Naive thymus-derived CD8-positive, alpha-beta T cell (primary cell): Measurements from ENCODE around the gene GCNA. TPM values are rescaled to one million over a fixed set of nuclear protein-coding genes. Genes with fewer than 3 reads are reported as not detected.
"Not testable (repeated sequence)": the region's sequence is repeated elsewhere in the genome, so short reads cannot be mapped to it uniquely, and the experiment has no call there.

Experiments used
- ATAC-seq, 2 donors: fragments of 150-1000 bp; cut with Tn5 transposase in 1 of 2; sonication (Bioruptor Pico), chemical (Tn5 transposase) in 1 of 2; 1 replicate in 1 of 2; 2 replicates in 1 of 2; pipeline ENCODE4 v1.10.0; 2021; ENCODE audit warnings: mild to moderate bottlenecking in 2 of 2, moderate library complexity in 2 of 2
- POLR2A ChIA-PET: fragments of 350-600 bp; sonication (Branson Sonifier 250); formaldehyde crosslinking; loops from one replicate; lab custom pipeline; 2021; ENCODE audit warnings: antibody characterized with exemption; lab: Charles Lee
- DNase-seq, 10 donors: peaks; one replicate each; pipeline versions ENCODE4 v3.0.0 to v3.0.0-alpha.2; 2020 to 2022
- H3K27ac Mint-ChIP-seq, 10 donors: one replicate each; pipeline ENCODE4 v1.8.0; 2020 to 2022; ENCODE audit warnings: mild to moderate bottlenecking in 10 of 10, mixed read lengths in 10 of 10, moderate library complexity in 4 of 10, inconsistent platforms in 1 of 10
- H3K27me3 Mint-ChIP-seq, 5 donors: one replicate each; pipeline ENCODE4 v1.8.0; 2021 to 2022; ENCODE audit warnings: mixed read lengths in 5 of 5
- H3K36me3 Mint-ChIP-seq, 3 donors: one replicate each; pipeline ENCODE4 v1.8.0; 2020 to 2022; ENCODE audit warnings: mixed read lengths in 3 of 3, mild to moderate bottlenecking in 2 of 3, inconsistent platforms in 1 of 3
- H3K4me1 Mint-ChIP-seq, 4 donors: one replicate each; pipeline ENCODE4 v1.8.0; 2021 to 2022; ENCODE audit warnings: mixed read lengths in 4 of 4
- H3K4me3 Mint-ChIP-seq, 10 donors: one replicate each; pipeline ENCODE4 v1.8.0; 2020 to 2022; ENCODE audit warnings: mild to moderate bottlenecking in 10 of 10, mixed read lengths in 10 of 10, moderate library complexity in 6 of 10, inconsistent platforms in 1 of 10
- H3K9me3 Mint-ChIP-seq, 9 donors: one replicate each; pipeline ENCODE4 v1.8.0; 2020 to 2022; ENCODE audit warnings: mixed read lengths in 9 of 9, mild to moderate bottlenecking in 3 of 9, inconsistent platforms in 1 of 9, moderate library complexity in 1 of 9
- polyA plus RNA-seq, 3 donors: library from polyadenylated mRNA; unstranded; fragments of 300-500 nt; fragmentation: Illumina TruSeq; gene quantifications; one replicate each; pipeline ENCODE4 v1.2.3, GENCODE V29; 2021
- total RNA-seq, 8 experiments: library from RNA in 2 of 8; stranded (reverse) in 2 of 8; gene quantifications; one replicate each; pipeline ENCODE4 v1.2.3 and lab custom pipeline; 2021 to 2026

Gene GCNA
- total and polyA plus RNA-seq, 5 experiments from 2014 or later = 0.34 to 12.1 (median 1.3) TPM

GRCh38 chrX:71604141-71604540 lies 25.9 kb downstream of the GCNA start:
- no peak overlapping the region for H3K4me3 Mint-ChIP-seq
- H3K36me3 Mint-ChIP-seq = peaks cover 18 to 61% (median 24%) of the 10 kb centered on the region in 3 donors
- ATAC-seq (no peak), DNase-seq (no peak)
- peaks cover 0 to 3% (median 0%) of the 10 kb centered on the region in 9 donors for H3K9me3 Mint-ChIP-seq
- peaks cover 24 to 60% (median 52%) of the 10 kb centered on the region in 4 donors for H3K4me1 Mint-ChIP-seq
- POLR2A ChIA-PET = interaction anchor here (1.3 kb wide), 1 partner anchor 71 kb away, joined by 4 read pairs; the partner anchor contains the start of gene OGT
- peak overlapping the region in 8 of 10 donors; percentile 63 to 98 (median 94) for H3K27ac Mint-ChIP-seq
- H3K27me3 Mint-ChIP-seq = no peaks in the 10 kb centered on the region

- H3K36me3 Mint-ChIP-seq = peaks cover 21 to 62% (median 29%) of the 10 kb centered on the region in 3 donors
- peak overlapping the region; percentile 88 to 99 (median 95) for H3K27ac Mint-ChIP-seq
- no peak for ATAC-seq
- DNase-seq = no peak
- no peaks in the 10 kb centered on the region for H3K27me3 Mint-ChIP-seq
- POLR2A ChIA-PET = interaction anchor here (0.9 to 5.0 kb wide), 3 partner anchors 9 to 72 kb away, joined by 3 to 33 read pairs (median 4); partner anchors contain the start of genes CXCR3 and OGT
- H3K4me1 Mint-ChIP-seq = peaks cover 26 to 63% (median 57%) of the 10 kb centered on the region in 4 donors
- peaks cover 0 to 3% (median 0%) of the 10 kb centered on the region in 9 donors for H3K9me3 Mint-ChIP-seq
- peak overlapping the region in 8 of 10 donors; percentile 26 to 78 (median 48) for H3K4me3 Mint-ChIP-seq
These were observed 26.7 kb downstream of the GCNA start for GRCh38 chrX:71604796-71605568.

- POLR2A ChIA-PET = interaction anchor here (0.6 to 5.0 kb wide), 8 partner anchors 8 to 114 kb away, joined by 3 to 33 read pairs (median 5); partner anchors contain the start of genes CXCR3, GCNA and OGT
- Mint-ChIP-seq H3K27ac (peak overlapping the region; percentile 92 to 99 (median 96)), H3K36me3 (peaks cover 21 to 68% (median 35%) of the 10 kb centered on the region in 3 donors)
These were observed 28.4 kb downstream of the GCNA start for GRCh38 chrX:71606536-71607216.

GRCh38 chrX:71607488-71607887 lies 29.3 kb downstream of the GCNA start:
- Mint-ChIP-seq H3K4me1 (peaks cover 28 to 70% (median 58%) of the 10 kb centered on the region in 4 donors), H3K9me3 (peaks cover 0 to 3% (median 0%) of the 10 kb centered on the region in 9 donors), H3K4me3 (peak overlapping the region in 9 of 10 donors; percentile 16 to 79 (median 72)), H3K27ac (peak overlapping the region; percentile 92 to 99 (median 96)), H3K36me3 (peaks cover 21 to 68% (median 33%) of the 10 kb centered on the region in 3 donors), H3K27me3 (no peaks in the 10 kb centered on the region)
- POLR2A ChIA-PET = interaction anchor here (1.1 to 5.0 kb wide), 5 partner anchors 9 to 74 kb away, joined by 4 to 33 read pairs (median 13); partner anchors contain the start of genes CXCR3 and OGT
- DNase-seq (no peak), ATAC-seq (no peak)

More at GRCh38 chrX:71606536-71607216, 28.4 kb downstream of the GCNA start:
- ATAC-seq (peak; percentile 92 to 93), DNase-seq (peak in 7 of 10 donors; percentile 25 to 79 (median 68))
- no peaks in the 10 kb centered on the region for H3K27me3 Mint-ChIP-seq
- H3K4me1 Mint-ChIP-seq = peaks cover 28 to 70% (median 58%) of the 10 kb centered on the region in 4 donors
- peaks cover 0 to 3% (median 0%) of the 10 kb centered on the region in 9 donors for H3K9me3 Mint-ChIP-seq
- H3K4me3 Mint-ChIP-seq = peak overlapping the region; percentile 42 to 79 (median 72)

- peak in 1 of 2 donors; percentile 18 for ATAC-seq
- DNase-seq = peak in 2 of 10 donors; percentile 33 to 38
- peak overlapping the region; percentile 60 to 99 (median 96) for H3K27ac Mint-ChIP-seq
- H3K27me3 Mint-ChIP-seq = no peaks in the 10 kb centered on the region
- peaks cover 26 to 65% (median 57%) of the 10 kb centered on the region in 4 donors for H3K4me1 Mint-ChIP-seq
- H3K9me3 Mint-ChIP-seq = no peaks in the 10 kb centered on the region
- H3K4me3 Mint-ChIP-seq = peak overlapping the region; percentile 9 to 78 (median 54)
- peaks cover 13 to 67% (median 22%) of the 10 kb centered on the region in 3 donors for H3K36me3 Mint-ChIP-seq
- POLR2A ChIA-PET = interaction anchor here (0.5 to 5.0 kb wide), 4 partner anchors 8 to 428 kb away, joined by 3 to 33 read pairs (median 4); partner anchors contain the start of genes CXCR3 and TAF1
These were observed 31.0 kb downstream of the GCNA start for GRCh38 chrX:71609095-71609750.

- Mint-ChIP-seq H3K36me3 (peaks cover 9 to 71% (median 22%) of the 10 kb centered on the region in 3 donors), H3K4me1 (peaks cover 27 to 64% (median 50%) of the 10 kb centered on the region in 4 donors), H3K27ac (peak overlapping the region in 5 of 10 donors; percentile 35 to 77 (median 70))
- POLR2A ChIA-PET = interaction anchor here (0.7 kb wide), 1 partner anchor 14 kb away, joined by 4 read pairs; no protein-coding TSS in a partner anchor
- not testable (repeated sequence) for H3K4me3 Mint-ChIP-seq, H3K9me3 Mint-ChIP-seq, ATAC-seq, H3K27me3 Mint-ChIP-seq, DNase-seq
These were observed 33.5 kb downstream of the GCNA start for GRCh38 chrX:71611736-71612135.

GRCh38 chrX:71612256-71612655 lies 34.0 kb downstream of the GCNA start:
- H3K4me1 Mint-ChIP-seq = peaks cover 26 to 65% (median 50%) of the 10 kb centered on the region in 4 donors
- POLR2A ChIA-PET = interaction anchor here (0.7 kb wide), 1 partner anchor 586 kb away, joined by 10 read pairs; no protein-coding TSS in a partner anchor
- no peak overlapping the region for H3K4me3 Mint-ChIP-seq
- DNase-seq (no peak), ATAC-seq (no peak)
- H3K9me3 Mint-ChIP-seq = no peaks in the 10 kb centered on the region
- no peaks in the 10 kb centered on the region for H3K27me3 Mint-ChIP-seq
- peak overlapping the region in 7 of 10 donors; percentile 25 to 73 (median 42) for H3K27ac Mint-ChIP-seq
- peaks cover 9 to 71% (median 24%) of the 10 kb centered on the region in 3 donors for H3K36me3 Mint-ChIP-seq

- H3K4me3 Mint-ChIP-seq = peak overlapping the region in 8 of 10 donors; percentile 20 to 94 (median 38)
- ATAC-seq (no peak), DNase-seq (no peak)
- peaks cover 17 to 59% (median 50%) of the 10 kb centered on the region in 4 donors for H3K4me1 Mint-ChIP-seq
- no peaks in the 10 kb centered on the region for H3K27me3 Mint-ChIP-seq
- H3K9me3 Mint-ChIP-seq = no peaks in the 10 kb centered on the region
- H3K27ac Mint-ChIP-seq = peak overlapping the region; percentile 89 to 96 (median 93)
- H3K36me3 Mint-ChIP-seq = peaks cover 3 to 56% (median 16%) of the 10 kb centered on the region in 3 donors
- POLR2A ChIA-PET = interaction anchor here (1.5 to 3.8 kb wide), 2 partner anchors 8 to 16 kb away, joined by 3 to 33 read pairs; no protein-coding TSS in a partner anchor
These were observed 36.8 kb downstream of the GCNA start for GRCh38 chrX:71615056-71615455.

GRCh38 chrX:71615954-71616353 lies 37.7 kb downstream of the GCNA start:
- Mint-ChIP-seq H3K36me3 (peaks cover 3 to 48% (median 14%) of the 10 kb centered on the region in 3 donors), H3K27me3 (no peaks in the 10 kb centered on the region), H3K4me3 (peak overlapping the region; percentile 56 to 94 (median 86)), H3K27ac (peak overlapping the region; percentile 89 to 96 (median 93)), H3K4me1 (peaks cover 18 to 61% (median 56%) of the 10 kb centered on the region in 4 donors), H3K9me3 (no peaks in the 10 kb centered on the region)
- ATAC-seq (no peak), DNase-seq (no peak)
- POLR2A ChIA-PET = interaction anchor here (0.6 to 5.0 kb wide), 3 partner anchors 9 to 186 kb away, joined by 4 to 33 read pairs (median 32); partner anchors contain the start of gene OGT

- Mint-ChIP-seq H3K4me3 (peak overlapping the region; percentile 83 to 95 (median 86)), H3K4me1 (peaks cover 21 to 64% (median 61%) of the 10 kb centered on the region in 4 donors), H3K27ac (peak overlapping the region; percentile 80 to 96 (median 92)), H3K9me3 (no peaks in the 10 kb centered on the region), H3K36me3 (peaks cover 3 to 39% (median 12%) of the 10 kb centered on the region in 3 donors), H3K27me3 (no peaks in the 10 kb centered on the region)
- POLR2A ChIA-PET = interaction anchor here (0.6 to 5.0 kb wide), 9 partner anchors 9 to 435 kb away, joined by 3 to 33 read pairs (median 4); partner anchors contain the start of genes OGT and TAF1
- peak; percentile 29 to 37 for ATAC-seq
- DNase-seq = peak in 3 of 10 donors; percentile 13 to 43 (median 33)
These were observed 38.7 kb downstream of the GCNA start for GRCh38 chrX:71616672-71617529.
